GM23338 (cell line): ENCODE results near the gene SFTA2. TPM values are rescaled to one million over a fixed set of nuclear protein-coding genes. Genes with fewer than 3 reads are reported as not detected.
A peak's percentile ranks its signal among the peaks of the same experiment; 100 is the strongest.

ENCODE experiments used
- ATAC-seq: fragments of 200-7000 bp; cut with Tn5 transposase; 3 replicates; pipeline ENCODE4 v1.9.1; 2020
- DNase-seq: peaks from one replicate; pipeline ENCODE4 v3.0.0-alpha.2; 2015; ENCODE audit warnings: low spot score
- H2AFZ ChIP-seq: fragments of 200-600 bp; sonication (generic); 2 replicates; pipeline ENCODE4 v1.8.0; 2016; ENCODE audit warnings: antibody characterized with exemption, mild to moderate bottlenecking, moderate library complexity
- H3F3A ChIP-seq: fragments of 200-600 bp; sonication (generic); replicated peaks from 2 replicates; pipeline ENCODE4 v1.8.0; 2017; ENCODE audit warnings: antibody characterized with exemption, mixed run types, low read depth
- H3K27ac ChIP-seq: fragments of 200-600 bp; sonication (generic); 2 replicates; pipeline ENCODE4 v1.6.1; 2016; ENCODE audit warnings: low read depth
- H3K27me3 ChIP-seq: fragments of 200-600 bp; sonication (generic); 2 replicates; pipeline ENCODE4 v1.8.0; 2016; ENCODE audit warnings: mild to moderate bottlenecking, mixed run types, moderate library complexity; ENCODE audit not compliant: insufficient read depth
- H3K36me3 ChIP-seq: fragments of 200-600 bp; sonication (generic); 2 replicates; pipeline ENCODE4 v1.8.0; 2016; ENCODE audit warnings: mild to moderate bottlenecking; ENCODE audit not compliant: insufficient read depth
- H3K4me1 ChIP-seq: fragments of 200-600 bp; sonication (generic); 2 replicates; pipeline ENCODE4 v1.8.0; 2016; ENCODE audit warnings: mild to moderate bottlenecking, moderate library complexity; ENCODE audit not compliant: insufficient read depth
- H3K4me2 ChIP-seq: fragments of 200-600 bp; sonication (generic); 2 replicates; pipeline ENCODE4 v1.7.1; 2017; ENCODE audit warnings: mixed run types
- H3K4me3 ChIP-seq: fragments of 200-600 bp; sonication (generic); 2 replicates; pipeline ENCODE4 v1.6.1; 2016; ENCODE audit warnings: mixed run types
- H3K79me2 ChIP-seq: fragments of 200-600 bp; sonication (generic); replicated peaks from 2 replicates; pipeline ENCODE4 v1.8.0; 2017; ENCODE audit warnings: mild to moderate bottlenecking; ENCODE audit not compliant: insufficient read depth
- H3K9me2 ChIP-seq: fragments of 200-600 bp; sonication (generic); 2 replicates; pipeline ENCODE4 v1.8.0; 2017; ENCODE audit not compliant: insufficient read depth
- H4K20me1 ChIP-seq: fragments of 200-600 bp; sonication (generic); replicated peaks from 2 replicates; pipeline ENCODE4 v1.8.0; 2017; ENCODE audit warnings: mild to moderate bottlenecking; ENCODE audit not compliant: insufficient read depth
- H3K27ac Mint-ChIP-seq: 2 replicates; pipeline ENCODE4 v1.8.0; 2020; ENCODE audit warnings: inconsistent platforms, mild to moderate bottlenecking, moderate library complexity, mixed read lengths
- H3K27me3 Mint-ChIP-seq: 3 replicates; pipeline ENCODE4 v1.8.0; 2022; ENCODE audit warnings: low read depth, mild to moderate bottlenecking, moderate library complexity, mixed read lengths, inconsistent platforms; ENCODE audit not compliant: insufficient read depth, poor library complexity
- H3K36me3 Mint-ChIP-seq: 3 replicates; pipeline ENCODE4 v1.8.0; 2021; ENCODE audit warnings: low read depth, mild to moderate bottlenecking, inconsistent platforms, moderate library complexity, mixed read lengths
- H3K4me1 Mint-ChIP-seq: 3 replicates; pipeline ENCODE4 v1.8.0; 2020; ENCODE audit warnings: mild to moderate bottlenecking, inconsistent platforms, mixed read lengths
- H3K4me3 Mint-ChIP-seq: 3 replicates; pipeline ENCODE4 v1.8.0; 2021; ENCODE audit warnings: moderate library complexity, mild to moderate bottlenecking, inconsistent platforms, mixed read lengths
- H3K9me3 Mint-ChIP-seq: 3 replicates; pipeline ENCODE4 v1.8.0; 2020; ENCODE audit warnings: moderate library complexity, mild to moderate bottlenecking, inconsistent platforms, mixed read lengths
- CREB1 ChIP-seq: fragments of 250-450 bp; sonication (Bioruptor Pico); IDR thresholded peaks from 2 replicates; pipeline ENCODE4 v1.5.0; 2020; ENCODE audit warnings: low read depth, mild to moderate bottlenecking, moderate library complexity
- CTCF ChIP-seq, 2 experiments: fragments of 200-600 bp in 1 of 2; sonication (generic) in 1 of 2; conservative IDR thresholded peaks; 2 replicates each; pipeline versions ENCODE4 v1.5.1 to v1.6.1; 2016 to 2017; ENCODE audit warnings: antibody characterized with exemption in 2 of 2, low read depth in 2 of 2, mild to moderate bottlenecking in 2 of 2, moderate library complexity in 1 of 2
- EZH2 ChIP-seq: fragments of 200-600 bp; sonication (generic); IDR thresholded peaks from one replicate; pipeline ENCODE4 v1.8.0; 2017; ENCODE audit warnings: antibody characterized with exemption, mild to moderate bottlenecking, low read depth; ENCODE audit not compliant: unreplicated experiment
- JUNB ChIP-seq: IDR thresholded peaks from one replicate; pipeline ENCODE4 v1.6.1; 2016; ENCODE audit warnings: antibody characterized with exemption; ENCODE audit not compliant: unreplicated experiment
- POLR2AphosphoS5 ChIP-seq: IDR thresholded peaks from 2 replicates; pipeline ENCODE4 v1.6.1; 2016; ENCODE audit warnings: antibody characterized with exemption, low read depth
- STAT1 ChIP-seq: IDR thresholded peaks from one replicate; pipeline ENCODE4 v1.6.1; 2016; ENCODE audit warnings: antibody characterized with exemption; ENCODE audit not compliant: unreplicated experiment
- ZNF114 ChIP-seq: fragments of 250-450 bp; sonication (Bioruptor Pico); IDR thresholded peaks from 2 replicates; pipeline ENCODE4 v1.5.0; 2020; ENCODE audit warnings: mild to moderate bottlenecking, moderate library complexity
- ZNF331 ChIP-seq: fragments of 250-450 bp; sonication (Bioruptor Pico); IDR thresholded peaks from 2 replicates; pipeline ENCODE4 v1.5.0; 2020; ENCODE audit warnings: low read depth, mild to moderate bottlenecking, moderate library complexity
- ZNF462 ChIP-seq: fragments of 250-450 bp; sonication (Bioruptor Pico); IDR thresholded peaks from 2 replicates; pipeline ENCODE4 v1.5.0; 2020; ENCODE audit warnings: mild to moderate bottlenecking, moderate library complexity
- polyA plus RNA-seq: library from polyadenylated mRNA; unstranded; fragments of >200 nt; fragmentation: Nextera tagmentation; extraction: Ambion mirVana; gene quantifications from 2 replicates; pipeline ENCODE4 v1.2.1, GENCODE V29; 2016
- total RNA-seq: library from RNA; depleted of rRNA; stranded (reverse); fragments of >200 nt; shearing (Covaris generic); gene quantifications from 2 replicates; pipeline ENCODE4 v1.2.3, GENCODE V29; 2014

The SFTA2 gene
- total and polyA plus RNA-seq, 2 experiments from 2014 or later = not detected

GRCh38 chr6:30887901-30888815 is 43.8 kb downstream of the SFTA2 start:
- peaks cover 56% of the 10 kb centered on the region for H3K79me2 ChIP-seq
- 0 out of 2 replicates have a peak overlapping the region, but pooled peaks have one; percentile 26 for H3K27ac Mint-ChIP-seq

More at GRCh38 chr6:30887901-30888815, 43.8 kb downstream of the SFTA2 start:
- no peaks in the 10 kb centered on the region for H3K27me3 ChIP-seq
- TF ChIP-seq ZNF331 (CRISPR knock-in tag) (no peak), JUNB (no peak), ZNF114 (CRISPR knock-in tag) (no peak), CTCF (conservative IDR thresholded peaks at IDR 0.05; ENCODE audit: low read depth in 2 of 2) (no peak), CREB1 (CRISPR knock-in tag) (no peak), STAT1 (no peak), POLR2AphosphoS5 (no peak), EZH2 (no peak), ZNF462 (CRISPR knock-in tag) (no peak)
- no peak overlapping the region for H3K4me2 ChIP-seq
- no peaks in the 10 kb centered on the region; the same call in none of the 2 replicates for H3K36me3 ChIP-seq
- peaks cover 28% of the 10 kb centered on the region for H3K4me1 ChIP-seq
- H3K9me2 ChIP-seq = no peaks in the 10 kb centered on the region
- DNase-seq (no peak), ATAC-seq (no peak)
- H3K27me3 Mint-ChIP-seq = peaks cover 16% of the 10 kb centered on the region
- H3K4me3 Mint-ChIP-seq = no peak overlapping the region; the same call in 2 of the 3 replicates
- H2AFZ ChIP-seq = no peak overlapping the region
- H4K20me1 ChIP-seq = peaks cover 14% of the 10 kb centered on the region
- peaks cover 12% of the 10 kb centered on the region; the same call in 1 of the 2 replicates for H3F3A ChIP-seq
- H3K4me3 ChIP-seq = no peak overlapping the region
- H3K27ac ChIP-seq = no peak overlapping the region; the same call in 1 of the 2 replicates
- H3K4me1 Mint-ChIP-seq = peaks cover 55% of the 10 kb centered on the region
- H3K9me3 Mint-ChIP-seq = no peaks in the 10 kb centered on the region
- H3K36me3 Mint-ChIP-seq = peaks cover 44% of the 10 kb centered on the region
